ENCODE results near the gene RNF167. TPM values are rescaled to one million over a fixed set of nuclear protein-coding genes. Genes with fewer than 3 reads are reported as not detected.

RNF167 gene
- total and polyA plus RNA-seq, 2 of the 13 experiments (the other 11 are each of a cell fraction or from before 2014, with no cell fraction given), result 44.1 to 45.4 TPM

GRCh38 chr17:4967539-4968485 lies 27.7 kb downstream of the RNF167 start, which contains the start of gene SPAG7 (continued):
- TF ChIP-seq AKAP8 (CRISPR knock-in tag; IDR thresholded peaks at IDR 0.05) (no peak), ZBTB10 (CRISPR knock-in tag; IDR thresholded peaks at IDR 0.05; ENCODE audit: borderline replicate concordance) (no peak), ZNF331 (CRISPR knock-in tag; IDR thresholded peaks at IDR 0.05) (no peak; the same call in 1 of the 2 replicates), RFX5 (IDR thresholded peaks at IDR 0.05; ENCODE audit: low read depth, low read length) (no peak), ZFP62 (CRISPR knock-in tag; IDR thresholded peaks at IDR 0.05) (no peak), NCOR1 (IDR thresholded peaks at IDR 0.05; ENCODE audit: borderline replicate concordance, low read length) (peak; percentile 9; the same call in 1 of the 2 replicates), CSRNP1 (CRISPR knock-in tag; IDR thresholded peaks at IDR 0.05) (peak; percentile 71; the same call in 1 of the 2 replicates), ZNF704 (CRISPR knock-in tag; IDR thresholded peaks at IDR 0.05; ENCODE audit: borderline replicate concordance) (0 out of 2 replicates have a peak, but pooled peaks have one; percentile 40), SIN3B (IDR thresholded peaks at IDR 0.05; ENCODE audit: low read length) (no peak), HMG20A (CRISPR knock-in tag; IDR thresholded peaks at IDR 0.05; ENCODE audit: borderline replicate concordance) (no peak; the same call in 1 of the 2 replicates), BHLHE40 (IDR thresholded peaks at IDR 0.05; ENCODE audit: low read length) (no peak), HINFP (CRISPR knock-in tag; IDR thresholded peaks at IDR 0.05; ENCODE audit: low read depth) (no peak), SATB2 (CRISPR knock-in tag; IDR thresholded peaks at IDR 0.05) (no peak; the same call in 1 of the 2 replicates), TOPORS (CRISPR knock-in tag; IDR thresholded peaks at IDR 0.05) (peak; percentile 38; the same call in 1 of the 2 replicates), HNRNPL (IDR thresholded peaks at IDR 0.05; ENCODE audit: low read depth, low read length) (peak; percentile 63; the same call in 1 of the 2 replicates), ZNF550 (CRISPR knock-in tag; IDR thresholded peaks at IDR 0.05; ENCODE audit: borderline replicate concordance) (no peak), DZIP1 (CRISPR knock-in tag; IDR thresholded peaks at IDR 0.05) (peak; percentile 62; the same call in 1 of the 2 replicates), ZBTB1 (CRISPR knock-in tag; IDR thresholded peaks at IDR 0.05; ENCODE audit: borderline replicate concordance) (no peak), ZNF24 (IDR thresholded peaks at IDR 0.05) (no peak)

Measured in HepG2 (cell line).